Panc1 (cell line): Measurements from ENCODE around the gene KRT72. TPM values are rescaled to one million over a fixed set of nuclear protein-coding genes. Genes with fewer than 3 reads are reported as not detected.
A peak's percentile ranks its signal among the peaks of the same experiment; 100 is the strongest.

Experiments used
- ATAC-seq: fragments of 200-7000 bp; cut with Tn5 transposase; 2 replicates; pipeline ENCODE4 v1.9.1; 2020; ENCODE audit warnings: mild to moderate bottlenecking, moderate library complexity
- Bru-seq: library from RNA; stranded (reverse); fragments of 400-500 nt; gene quantifications from one replicate; lab custom pipeline; 2021; lab: Mats Ljungman, UMichigan
- BruChase-seq, 2 experiments: library from RNA; stranded (reverse); fragments of 400-500 nt; gene quantifications; one replicate each; lab custom pipeline; 2021; lab: Mats Ljungman, UMichigan
- BruUV-seq: library from RNA; stranded (reverse); fragments of 400-500 nt; replicated peaks from 2 replicates; lab custom pipeline; 2021; lab: Mats Ljungman, UMichigan
- CTCF ChIA-PET: fragments of 300-600 bp; sonication (Branson Sonifier 250); formaldehyde crosslinking; loops from one replicate; lab custom pipeline; 2022; ENCODE audit warnings: antibody characterized with exemption; lab: Charles Lee
- POLR2A ChIA-PET: fragments of 300-600 bp; sonication (Branson Sonifier 250); formaldehyde crosslinking; loops from one replicate; lab custom pipeline; 2022; ENCODE audit warnings: antibody characterized with exemption; lab: Charles Lee
- DNase-seq: peaks from one replicate; pipeline ENCODE4 v3.0.0-alpha.2; 2010; ENCODE audit warnings: low read depth, low spot score
- H3K27ac ChIP-seq: 2 replicates; pipeline ENCODE4 v1.5.1; 2011; ENCODE audit warnings: mild to moderate bottlenecking, low read length, inconsistent platforms
- H3K27me3 ChIP-seq: fragments of 200-500 bp; sonication (Bioruptor generic); 2 replicates; pipeline ENCODE4 v1.6.0; 2014; ENCODE audit warnings: low read length, inconsistent platforms; ENCODE audit not compliant: control insufficient read depth, insufficient read depth
- H3K36me3 ChIP-seq: fragments of 200-500 bp; sonication (Bioruptor generic); 2 replicates; pipeline ENCODE4 v1.5.1; 2014; ENCODE audit warnings: inconsistent platforms, mild to moderate bottlenecking, low read length, moderate library complexity; ENCODE audit not compliant: control insufficient read depth, insufficient read depth
- H3K4me1 ChIP-seq: 2 replicates; pipeline ENCODE4 v1.5.1; 2011; ENCODE audit warnings: inconsistent platforms, mild to moderate bottlenecking, low read length, moderate library complexity; ENCODE audit not compliant: control insufficient read depth, insufficient read depth
- H3K4me3 ChIP-seq, 2 experiments: 2 replicates each; pipeline ENCODE4 v1.5.1; 2011 to 2012; ENCODE audit warnings: low read depth in 2 of 2, low read length in 2 of 2, mild to moderate bottlenecking in 2 of 2, inconsistent platforms in 1 of 2, moderate library complexity in 1 of 2
- H3K9me3 ChIP-seq: fragments of 200-500 bp; sonication (Bioruptor generic); 2 replicates; pipeline ENCODE4 v1.5.1; 2014; ENCODE audit warnings: low read depth, mild to moderate bottlenecking, inconsistent platforms, low read length, moderate library complexity; ENCODE audit not compliant: control insufficient read depth, insufficient read depth
- CTCF ChIP-seq: fragments of 450-650 bp; IDR thresholded peaks from 2 replicates; pipeline ENCODE4 v1.5.1; 2017; ENCODE audit warnings: mild to moderate bottlenecking
- POLR2AphosphoS5 ChIP-seq: IDR thresholded peaks from 2 replicates; pipeline ENCODE4 v1.6.1; 2012; ENCODE audit warnings: mild to moderate bottlenecking, low read depth, low read length, moderate library complexity
- REST ChIP-seq, 2 experiments: IDR thresholded peaks; 2 replicates each; pipeline ENCODE4 v1.6.1; 2011 to 2012; ENCODE audit warnings: low read depth in 2 of 2, control low read depth in 1 of 2, low read length in 1 of 2, mild to moderate bottlenecking in 1 of 2, moderate library complexity in 1 of 2; ENCODE audit not compliant: insufficient read depth in 1 of 2
- SIN3A ChIP-seq: IDR thresholded peaks from 2 replicates; pipeline ENCODE4 v1.6.1; 2012; ENCODE audit warnings: low read depth, mild to moderate bottlenecking, low read length, moderate library complexity, borderline replicate concordance; ENCODE audit not compliant: insufficient read depth
- TCF7L2 ChIP-seq: IDR thresholded peaks from 2 replicates; pipeline ENCODE4 v1.6.1; 2011; ENCODE audit warnings: mild to moderate bottlenecking, low read depth, low read length, inconsistent platforms
- in situ Hi-C: cut with HindIII; loops from 2 replicates; pipeline ENCODE4 v1.10.0; 2016; ENCODE audit warnings: low sequenced_read_pairs, low pct_unique_long_range_greater_than_20kb
- intact Hi-C: fragments of 100-400 bp; cut with micrococcal nuclease; formaldehyde crosslinking; loops from one replicate; pipeline ENCODE4 v1.10.0; 2022; ENCODE audit not compliant: unreplicated experiment
- long read RNA-seq: library from polyadenylated mRNA; unstranded; transcript quantifications from one replicate; pipeline ENCODE4 v2.0.0, GENCODE V29; 2021; ENCODE audit not compliant: unreplicated experiment
- polyA plus RNA-seq: library from polyadenylated mRNA; unstranded; fragments of >200 nt; gene quantifications from one replicate; pipeline ENCODE4 v1.2.1, GENCODE V29; 2012; ENCODE audit warnings: missing spikeins; ENCODE audit not compliant: insufficient read length
- total RNA-seq: library from RNA; stranded (reverse); gene quantifications from one replicate; pipeline ENCODE4 v1.2.1, GENCODE V29; 2021; ENCODE audit not compliant: unreplicated experiment

Gene KRT72
- total RNA-seq (not detected), Bru-seq, nascent RNA (not detected), BruChase-seq, experiment 1, labeled RNA remaining after a 2-hour chase (not detected), BruChase-seq, experiment 2, labeled RNA remaining after a 6-hour chase (not detected)
- not detected for polyA plus RNA-seq
- long read RNA-seq = 0 reads

- intact Hi-C loops = no loop called here
- no peaks in the 10 kb centered on the region for H3K36me3 ChIP-seq
- POLR2A ChIA-PET = no interaction called here
- CTCF ChIA-PET = no interaction called here
- no peak for TF ChIP-seq CTCF
- TF ChIP-seq REST (IDR thresholded peaks at IDR 0.05; ENCODE audit: insufficient read depth in 1 of 2, low read depth in 2 of 2, low read length in 1 of 2) = no peak
- no peak for TF ChIP-seq SIN3A
- TF ChIP-seq TCF7L2 = no peak
- TF ChIP-seq POLR2AphosphoS5 = no peak
- no peak within 1 kb of the TSS for H3K27ac ChIP-seq
- peaks cover 12% of the 10 kb centered on the region for H3K27me3 ChIP-seq
- H3K4me1 ChIP-seq = no peaks in the 10 kb centered on the region
- no peak within 1 kb of the TSS for H3K4me3 ChIP-seq
- BruUV-seq = no TSS peak
- DNase-seq (no peak), ATAC-seq (no peak)
- in situ Hi-C loops = no loop called here
- no peaks in the 10 kb centered on the region for H3K9me3 ChIP-seq
Observed at GRCh38 chr12:52600941-52601481, at the start of gene KRT72. KRT72 (minus strand) TSS chr12:52601463; CDS start chr12:52601452, 11 bp downstream.

GRCh38 chr12:52650520-52651081 lies 49.3 kb upstream of the KRT72 start:
- Histone ChIP-seq H3K4me3 (peak overlapping the region in 1 of 2 experiments; percentile 34; a peak in 1 of 4 replicates), H3K27me3 (peaks cover 11% of the 10 kb centered on the region), H3K9me3 (no peaks in the 10 kb centered on the region), H3K36me3 (no peaks in the 10 kb centered on the region), H3K4me1 (peaks cover 5% of the 10 kb centered on the region; the same call in 1 of the 2 replicates), H3K27ac (peak overlapping the region; percentile 12; the same call in 1 of the 2 replicates)
- no TSS peak for BruUV-seq
- DNase-seq = no peak
- POLR2A ChIA-PET = no interaction called here
- peak; percentile 81 for ATAC-seq
- intact Hi-C loops = no loop called here
- TF ChIP-seq TCF7L2 (peak; percentile 71), SIN3A (no peak), CTCF (no peak)
- in situ Hi-C loops = no loop called here
- CTCF ChIA-PET = no interaction called here
